GM19463 (cell line): ENCODE results near the gene SARM1.

ENCODE experiments used
- ATAC-seq: cut with Tn5 transposase; IDR thresholded peaks from one replicate; pipeline ENCODE4 v1.9.1; 2021; ENCODE audit warnings: mild to moderate bottlenecking, moderate library complexity; ENCODE audit not compliant: unreplicated experiment

Gene SARM1

GRCh38 chr17:28367641-28368305 lies 3.7 kb upstream of the SARM1 start:
- ATAC-seq, result no peak

GRCh38 chr17:28368306-28368831 lies 3.1 kb upstream of the SARM1 start:
- ATAC-seq, result no peak

GRCh38 chr17:28368915-28369683 lies 2.4 kb upstream of the SARM1 start:
- ATAC-seq, result no peak

- ATAC-seq, result no peak
These were observed 1.8 kb upstream of the SARM1 start for GRCh38 chr17:28369684-28370034.

- ATAC-seq, result no peak
These were observed 1.3 kb upstream of the SARM1 start, which contains the start of gene VTN for GRCh38 chr17:28370035-28370743. TSS of gene VTN (minus strand) at chr17:28370307. CDS start at chr17:28370203, 104 bp downstream.

GRCh38 chr17:28370744-28371103 lies 770 bp upstream of the SARM1 start:
- ATAC-seq, result no peak

- peak; percentile 21 for ATAC-seq
These were observed 880 bp downstream of the SARM1 start for GRCh38 chr17:28372203-28372944.

- ATAC-seq, result no peak
These were observed 1.4 kb downstream of the SARM1 start for GRCh38 chr17:28372945-28373274.

- ATAC-seq, result no peak
These were observed 8.6 kb downstream of the SARM1 start for GRCh38 chr17:28379814-28380801.

GRCh38 chr17:28381141-28381825 lies 9.8 kb downstream of the SARM1 start:
- ATAC-seq, result no peak

- peak; percentile 79 for ATAC-seq
These were observed 13.0 kb downstream of the SARM1 start for GRCh38 chr17:28384281-28385036.

- peak; percentile 29 for ATAC-seq
These were observed 13.5 kb downstream of the SARM1 start for GRCh38 chr17:28385037-28385400.

GRCh38 chr17:28385406-28385805 lies 13.9 kb downstream of the SARM1 start:
- no peak for ATAC-seq

GRCh38 chr17:28386391-28386790 lies 14.9 kb downstream of the SARM1 start:
- no peak for ATAC-seq

- ATAC-seq, result no peak
These were observed 16.6 kb downstream of the SARM1 start for GRCh38 chr17:28388106-28388505.

- no peak for ATAC-seq
These were observed 18.6 kb downstream of the SARM1 start for GRCh38 chr17:28390141-28390540.

GRCh38 chr17:28390563-28390962 lies 19.1 kb downstream of the SARM1 start:
- ATAC-seq, result no peak

- ATAC-seq, result no peak
These were observed 19.5 kb downstream of the SARM1 start for GRCh38 chr17:28390984-28391383.

GRCh38 chr17:28391401-28391800 lies 19.9 kb downstream of the SARM1 start:
- ATAC-seq, result no peak
